22Rv1 (cell line): ENCODE results near the gene SND1.

ENCODE experiments used
- H3K27ac ChIP-seq: fragments of 450-650 bp; 2 replicates; pipeline ENCODE4 v1.5.1; 2017
- CTCF ChIP-seq: fragments of 450-650 bp; IDR thresholded peaks from 2 replicates; pipeline ENCODE4 v1.5.1; 2017; ENCODE audit warnings: mild to moderate bottlenecking
- ZFX ChIP-seq: fragments of 450-650 bp; IDR thresholded peaks from 2 replicates; pipeline ENCODE4 v1.6.1; 2017; ENCODE audit warnings: antibody characterized with exemption, borderline replicate concordance

The SND1 gene

GRCh38 chr7:128068785-128069184, 416.8 kb downstream of the SND1 start:
- TF ChIP-seq ZFX: no peak
- TF ChIP-seq CTCF: no peak

GRCh38 chr7:128069373-128070364, 417.7 kb downstream of the SND1 start:
- no peak overlapping the region for H3K27ac ChIP-seq
- TF ChIP-seq CTCF (no peak), ZFX (no peak)

More at GRCh38 chr7:128068785-128069184, 416.8 kb downstream of the SND1 start:
- no peak overlapping the region for H3K27ac ChIP-seq

GRCh38 chr7:128071376-128071775, 419.4 kb downstream of the SND1 start:
- TF ChIP-seq CTCF (no peak), ZFX (no peak)
- H3K27ac ChIP-seq: no peak overlapping the region

GRCh38 chr7:128071801-128072200, 419.8 kb downstream of the SND1 start:
- no peak for TF ChIP-seq CTCF
- no peak for TF ChIP-seq ZFX
- H3K27ac ChIP-seq: no peak overlapping the region

GRCh38 chr7:128073671-128074310, 421.8 kb downstream of the SND1 start:
- TF ChIP-seq ZFX: no peak
- TF ChIP-seq CTCF: no peak
- no peak overlapping the region for H3K27ac ChIP-seq

- TF ChIP-seq CTCF (no peak), ZFX (no peak)
- no peak overlapping the region for H3K27ac ChIP-seq
These were observed 422.3 kb downstream of the SND1 start for GRCh38 chr7:128074336-128074735.

- TF ChIP-seq ZFX (no peak), CTCF (no peak)
- H3K27ac ChIP-seq: no peak overlapping the region
These were observed 422.7 kb downstream of the SND1 start for GRCh38 chr7:128074736-128075135.
